AG10803 (cell line): ENCODE results near the gene GPBP1L1.
A peak's percentile ranks its signal among the peaks of the same experiment; 100 is the strongest.

Source experiments
- DNase-seq: peaks from one replicate; pipeline ENCODE4 v3.0.0; 2010; ENCODE audit warnings: low read depth
- H3K4me3 ChIP-seq: 2 replicates; pipeline ENCODE4 v1.5.1; 2011; ENCODE audit warnings: mild to moderate bottlenecking, low read length, control low read depth
- CTCF ChIP-seq: conservative IDR thresholded peaks from 2 replicates; pipeline ENCODE4 v1.5.1; 2011; ENCODE audit warnings: mild to moderate bottlenecking, low read length, control low read depth, inconsistent platforms

Gene GPBP1L1

GRCh38 chr1:45585496-45586075 lies 100.7 kb downstream of the GPBP1L1 start:
- no peak for DNase-seq
- no peak for TF ChIP-seq CTCF
- peak overlapping the region; percentile 99 for H3K4me3 ChIP-seq

- DNase-seq: no peak
- H3K4me3 ChIP-seq: peak overlapping the region; percentile 99
- TF ChIP-seq CTCF: peak; percentile 16; the same call in 1 of the 2 replicates
These were observed 101.3 kb downstream of the GPBP1L1 start for GRCh38 chr1:45585110-45585426.

- 0 out of 2 replicates have a peak, but pooled peaks have one; percentile 2 for TF ChIP-seq CTCF
- peak overlapping the region; percentile 99 for H3K4me3 ChIP-seq
- DNase-seq: peak; percentile 77
These were observed 101.8 kb downstream of the GPBP1L1 start for GRCh38 chr1:45584351-45585109.

- no peak; the same call in 1 of the 2 replicates for TF ChIP-seq CTCF
- DNase-seq: peak; percentile 73
These were observed 102.5 kb downstream of the GPBP1L1 start, which contains the start of gene NASP for GRCh38 chr1:45583666-45584350. TSS of gene NASP (plus strand) at chr1:45584041. CDS start at chr1:45584147, 106 bp downstream.

GRCh38 chr1:45583264-45583665 lies 103.1 kb downstream of the GPBP1L1 start:
- H3K4me3 ChIP-seq: peak overlapping the region; percentile 99
- TF ChIP-seq CTCF: no peak
- peak; percentile 96 for DNase-seq

More at GRCh38 chr1:45583666-45584350, 102.5 kb downstream of the GPBP1L1 start, which contains the start of gene NASP:
- H3K4me3 ChIP-seq: peak within 1 kb of the TSS; percentile 99
